ENCODE results near the gene USP20. TPM values are rescaled to one million over a fixed set of nuclear protein-coding genes. Genes with fewer than 3 reads are reported as not detected.

Gene USP20
- total RNA-seq, 2 experiments from 2014 or later = 80.4 to 80.9 TPM

DNA sequence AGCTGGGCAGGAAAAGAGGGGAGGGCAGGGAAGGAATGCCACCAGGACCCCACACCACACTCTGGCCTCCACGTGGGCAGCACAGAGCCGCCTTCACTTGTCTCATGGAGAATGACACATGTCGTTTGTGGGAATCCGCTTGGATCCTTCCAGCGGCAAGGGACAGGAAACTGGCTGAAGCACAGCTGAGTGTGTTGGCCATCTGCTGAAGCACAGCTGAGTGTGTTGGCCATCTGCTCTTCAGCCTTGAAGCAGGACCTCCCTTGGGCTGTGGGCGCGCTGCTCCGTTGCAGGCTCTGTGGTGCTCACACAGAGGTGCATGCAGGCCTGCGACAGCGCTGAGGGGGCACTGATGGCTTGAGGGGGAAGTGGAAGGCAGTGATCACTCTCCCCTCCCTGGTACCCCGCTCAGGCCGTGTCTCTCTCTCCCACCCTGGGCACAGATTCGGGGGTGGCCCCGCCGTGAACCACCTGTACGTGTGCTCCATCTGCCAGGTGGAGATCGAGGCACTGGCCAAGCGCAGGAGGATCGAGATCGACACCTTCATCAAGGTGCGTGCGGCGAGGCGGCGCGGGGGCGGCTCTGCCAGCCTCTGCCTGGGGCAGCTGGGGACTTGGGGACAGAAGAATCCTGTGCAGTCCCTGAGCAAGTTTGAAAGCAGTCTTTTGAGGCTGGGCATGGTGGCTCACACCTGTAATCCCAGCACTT is 40.6 kb downstream of the USP20 start:
- Histone ChIP-seq H3K27ac (ENCODE audit: low read depth in 1 of 2, low read length in 2 of 2) (no peak overlapping the region), H3K36me3 (ENCODE audit: insufficient read depth, low read length) (peaks cover 50% of the 10 kb centered on the region), H3K4me1 (ENCODE audit: insufficient read depth, low read length) (peaks cover 53% of the 10 kb centered on the region), H3K9me3 (ENCODE audit: control insufficient read depth in 1 of 2, insufficient read depth in 1 of 2, low read length in 2 of 2) (no peaks in the 10 kb centered on the region), H3K27me3 (ENCODE audit: control insufficient read depth in 1 of 2, insufficient read depth in 2 of 2, low read length in 2 of 2) (no peaks in the 10 kb centered on the region), H3K4me3 (ENCODE audit: low read length) (no peak overlapping the region)
- DNase-seq (no peak), ATAC-seq (ENCODE audit: poor library complexity) (no peak)
- CTCF ChIA-PET = no interaction called here
- Mint-ChIP-seq H3K27me3 (no peaks in the 10 kb centered on the region), H3K9me3 (no peaks in the 10 kb centered on the region), H3K27ac (no peak overlapping the region), H3K36me3 (ENCODE audit: low read depth) (peaks cover 62% of the 10 kb centered on the region), H3K4me1 (ENCODE audit: low read depth) (peaks cover 21% of the 10 kb centered on the region), H3K4me3 (no peak overlapping the region)
- POLR2A ChIA-PET = interaction anchor here (1.8 kb wide), 1 partner anchor 11 kb away, joined by 5 read pairs; no protein-coding TSS in a partner anchor
- intact Hi-C loops (cut with DNase I, micrococcal nuclease) = no loop called here
- TF ChIP-seq CTCF (IDR thresholded peaks at IDR 0.05) = no peak

GRCh38 chr9:129876815-129877214 is 41.6 kb downstream of the USP20 start:
- TF ChIP-seq CTCF (IDR thresholded peaks at IDR 0.05) = no peak
- peaks cover 46% of the 10 kb centered on the region for H3K4me1 ChIP-seq (ENCODE audit: insufficient read depth, low read length)
- ATAC-seq (ENCODE audit: poor library complexity) (no peak), DNase-seq (peak in 1 of 14 experiments; percentile 33)
- Mint-ChIP-seq H3K27ac (peak overlapping the region; percentile 39), H3K4me1 (ENCODE audit: low read depth) (peaks cover 14% of the 10 kb centered on the region), H3K27me3 (no peaks in the 10 kb centered on the region), H3K4me3 (no peak overlapping the region), H3K9me3 (no peaks in the 10 kb centered on the region), H3K36me3 (ENCODE audit: low read depth) (peaks cover 53% of the 10 kb centered on the region)
- H3K27me3 ChIP-seq (ENCODE audit: control insufficient read depth in 1 of 2, insufficient read depth in 2 of 2, low read length in 2 of 2) = no peaks in the 10 kb centered on the region
- ChIA-PET CTCF (no interaction called here), POLR2A (interaction anchor here (1.8 kb wide), 1 partner anchor 10 kb away, joined by 5 read pairs; no protein-coding TSS in a partner anchor)
- intact Hi-C loops (cut with DNase I, micrococcal nuclease) = no loop called here
- H3K27ac ChIP-seq (ENCODE audit: low read depth in 1 of 2, low read length in 2 of 2) = peak overlapping the region in 1 of 2 donors; percentile 29
- no peaks in the 10 kb centered on the region for H3K9me3 ChIP-seq (ENCODE audit: control insufficient read depth in 1 of 2, insufficient read depth in 1 of 2, low read length in 2 of 2)
- peaks cover 44% of the 10 kb centered on the region for H3K36me3 ChIP-seq (ENCODE audit: insufficient read depth, low read length)
- no peak overlapping the region for H3K4me3 ChIP-seq (ENCODE audit: low read length)

DNA sequence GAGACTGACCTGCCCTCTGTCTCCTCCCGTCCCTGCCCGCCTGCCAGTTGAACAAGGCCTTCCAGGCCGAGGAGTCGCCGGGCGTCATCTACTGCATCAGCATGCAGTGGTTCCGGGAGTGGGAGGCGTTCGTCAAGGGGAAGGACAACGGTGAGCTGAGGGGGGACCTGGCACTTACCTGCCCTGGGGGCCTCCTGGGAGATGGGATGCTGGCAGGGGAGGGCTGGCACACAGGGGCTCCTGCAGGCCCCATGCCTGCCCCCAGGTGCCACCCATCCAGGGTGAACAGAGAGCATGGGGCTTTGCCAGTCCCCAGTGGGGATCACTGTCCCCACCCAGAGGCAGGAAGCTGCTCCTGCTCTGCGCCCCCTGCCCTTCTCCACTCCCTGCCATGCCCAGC is 43.0 kb downstream of the USP20 start:
- CTCF ChIA-PET = no interaction called here
- peaks cover 42% of the 10 kb centered on the region for H3K36me3 ChIP-seq (ENCODE audit: insufficient read depth, low read length)
- DNase-seq (no peak), ATAC-seq (ENCODE audit: poor library complexity) (no peak)
- TF ChIP-seq CTCF (IDR thresholded peaks at IDR 0.05) = no peak
- Mint-ChIP-seq H3K4me3 (no peak overlapping the region), H3K27me3 (no peaks in the 10 kb centered on the region), H3K27ac (no peak overlapping the region), H3K9me3 (no peaks in the 10 kb centered on the region), H3K4me1 (ENCODE audit: low read depth) (peaks cover 7% of the 10 kb centered on the region), H3K36me3 (ENCODE audit: low read depth) (peaks cover 40% of the 10 kb centered on the region)
- POLR2A ChIA-PET = interaction anchor here (1.5 kb wide), 1 partner anchor 9 kb away, joined by 7 read pairs; no protein-coding TSS in a partner anchor
- H3K27ac ChIP-seq (ENCODE audit: low read depth in 1 of 2, low read length in 2 of 2) = no peak overlapping the region
- no peak overlapping the region for H3K4me3 ChIP-seq (ENCODE audit: low read length)
- no peaks in the 10 kb centered on the region for H3K27me3 ChIP-seq (ENCODE audit: control insufficient read depth in 1 of 2, insufficient read depth in 2 of 2, low read length in 2 of 2)
- no peaks in the 10 kb centered on the region for H3K9me3 ChIP-seq (ENCODE audit: control insufficient read depth in 1 of 2, insufficient read depth in 1 of 2, low read length in 2 of 2)
- intact Hi-C loops (cut with DNase I, micrococcal nuclease) = no loop called here
- peaks cover 46% of the 10 kb centered on the region for H3K4me1 ChIP-seq (ENCODE audit: insufficient read depth, low read length)
